ENCODE data around the gene WDR89. TPM values are rescaled to one million over a fixed set of nuclear protein-coding genes. Genes with fewer than 3 reads are reported as not detected.

Gene WDR89, protein sequence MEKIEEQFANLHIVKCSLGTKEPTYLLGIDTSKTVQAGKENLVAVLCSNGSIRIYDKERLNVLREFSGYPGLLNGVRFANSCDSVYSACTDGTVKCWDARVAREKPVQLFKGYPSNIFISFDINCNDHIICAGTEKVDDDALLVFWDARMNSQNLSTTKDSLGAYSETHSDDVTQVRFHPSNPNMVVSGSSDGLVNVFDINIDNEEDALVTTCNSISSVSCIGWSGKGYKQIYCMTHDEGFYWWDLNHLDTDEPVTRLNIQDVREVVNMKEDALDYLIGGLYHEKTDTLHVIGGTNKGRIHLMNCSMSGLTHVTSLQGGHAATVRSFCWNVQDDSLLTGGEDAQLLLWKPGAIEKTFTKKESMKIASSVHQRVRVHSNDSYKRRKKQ
- total RNA-seq, result 28.3 TPM
- polyA plus RNA-seq, result 8.1 TPM

GRCh38 chr14:63641473-63642228 lies at the start of gene WDR89:
Gene WDR89, minus strand, starts transcription at chr14:63641871. Its CDS starts 41,929 bp downstream, at chr14:63599942.
- Histone ChIP-seq H3K4me1 (ENCODE audit: insufficient read depth) (no peaks in the 10 kb centered on the region), H3K36me3 (ENCODE audit: insufficient read depth) (no peaks in the 10 kb centered on the region), H3K27ac (ENCODE audit: low read depth) (peak within 1 kb of the TSS; percentile 86), H3K4me3 (ENCODE audit: low read depth, low read length) (peak within 1 kb of the TSS; percentile 35)
- peak; percentile 98 for DNase-seq (ENCODE audit: extremely low spot score)
- under 1% methylated on average over 60 of the region's 60 CpGs for WGBS

- H3K4me1 ChIP-seq (ENCODE audit: insufficient read depth), result no peaks in the 10 kb centered on the region
- H3K4me3 ChIP-seq (ENCODE audit: low read depth, low read length), result no peak overlapping the region
- 93% methylated on average over 3 of the region's 3 CpGs for WGBS
- no peak for DNase-seq (ENCODE audit: extremely low spot score)
- no peaks in the 10 kb centered on the region for H3K36me3 ChIP-seq (ENCODE audit: insufficient read depth)
- no peak overlapping the region for H3K27ac ChIP-seq (ENCODE audit: low read depth)
These were observed 47.5 kb upstream of the WDR89 start for GRCh38 chr14:63689132-63689531.

- Histone ChIP-seq H3K27ac (ENCODE audit: low read depth) (no peak overlapping the region), H3K36me3 (ENCODE audit: insufficient read depth) (no peaks in the 10 kb centered on the region), H3K4me1 (ENCODE audit: insufficient read depth) (no peaks in the 10 kb centered on the region), H3K4me3 (ENCODE audit: low read depth, low read length) (no peak overlapping the region)
- no peak for DNase-seq (ENCODE audit: extremely low spot score)
These were observed 45.3 kb upstream of the WDR89 start for GRCh38 chr14:63686926-63687325.

DNA sequence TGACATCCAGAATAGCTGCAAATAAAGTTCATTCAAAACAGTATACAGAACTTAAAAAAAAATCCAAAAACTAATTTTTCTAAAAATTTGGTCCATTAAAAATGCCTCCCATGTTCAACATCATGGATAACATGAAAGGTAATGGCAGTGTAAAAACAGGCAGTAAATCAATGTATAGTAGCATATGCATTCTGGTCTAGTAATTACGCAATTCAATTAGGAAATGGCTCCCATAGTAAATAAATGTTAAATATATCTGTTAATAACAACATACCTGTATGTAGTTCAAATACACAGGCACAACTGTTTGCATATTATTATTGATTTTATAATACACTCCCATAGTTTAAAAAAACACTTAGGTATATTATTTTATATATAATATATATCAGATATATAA lies 43.7 kb upstream of the WDR89 start:
- Histone ChIP-seq H3K36me3 (ENCODE audit: insufficient read depth) (no peaks in the 10 kb centered on the region), H3K4me1 (ENCODE audit: insufficient read depth) (no peaks in the 10 kb centered on the region), H3K4me3 (ENCODE audit: low read depth, low read length) (no peak overlapping the region), H3K27ac (ENCODE audit: low read depth) (no peak overlapping the region)
- 100% methylated on average over 1 of the region's 1 CpG for WGBS
- no peak for DNase-seq (ENCODE audit: extremely low spot score)

GRCh38 chr14:63682727-63683593 lies 41.3 kb upstream of the WDR89 start:
- H3K4me1 ChIP-seq (ENCODE audit: insufficient read depth), result no peaks in the 10 kb centered on the region
- H3K4me3 ChIP-seq (ENCODE audit: low read depth, low read length), result no peak overlapping the region
- DNase-seq (ENCODE audit: extremely low spot score), result no peak
- 72% methylated on average over 9 of the region's 9 CpGs for WGBS
- no peak overlapping the region for H3K27ac ChIP-seq (ENCODE audit: low read depth)
- H3K36me3 ChIP-seq (ENCODE audit: insufficient read depth), result no peaks in the 10 kb centered on the region

DNA sequence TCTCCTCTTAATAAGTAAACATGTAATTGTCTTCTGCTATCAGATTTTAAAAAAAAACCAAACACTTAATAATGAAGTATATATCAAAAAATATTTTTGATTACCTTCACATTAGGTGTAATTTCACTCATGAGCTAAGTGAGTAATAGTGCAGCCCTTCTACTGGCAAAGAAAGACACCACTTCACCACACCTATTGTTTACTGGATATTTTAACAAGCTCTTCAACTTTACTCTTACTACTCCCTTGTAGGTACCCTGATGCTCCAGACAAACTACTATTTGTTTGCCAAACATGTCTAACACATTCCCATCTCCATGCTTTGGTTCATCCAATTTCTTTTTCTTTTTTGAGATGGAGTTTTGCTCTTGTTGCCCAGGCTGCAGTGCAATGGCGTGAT lies 36.9 kb upstream of the WDR89 start:
- H3K4me1 ChIP-seq (ENCODE audit: insufficient read depth), result no peaks in the 10 kb centered on the region
- no peak overlapping the region for H3K27ac ChIP-seq (ENCODE audit: low read depth)
- H3K4me3 ChIP-seq (ENCODE audit: low read depth, low read length), result no peak overlapping the region
- 100% methylated on average over 1 of the region's 1 CpG for WGBS
- no peaks in the 10 kb centered on the region for H3K36me3 ChIP-seq (ENCODE audit: insufficient read depth)
- DNase-seq (ENCODE audit: extremely low spot score), result no peak

GRCh38 chr14:63677891-63678379 lies 36.3 kb upstream of the WDR89 start:
- 51% methylated on average over 3 of the region's 3 CpGs for WGBS
- Histone ChIP-seq H3K4me1 (ENCODE audit: insufficient read depth) (no peaks in the 10 kb centered on the region), H3K36me3 (ENCODE audit: insufficient read depth) (no peaks in the 10 kb centered on the region), H3K27ac (ENCODE audit: low read depth) (no peak overlapping the region), H3K4me3 (ENCODE audit: low read depth, low read length) (no peak overlapping the region)
- DNase-seq (ENCODE audit: extremely low spot score), result peak; percentile 80

DNA sequence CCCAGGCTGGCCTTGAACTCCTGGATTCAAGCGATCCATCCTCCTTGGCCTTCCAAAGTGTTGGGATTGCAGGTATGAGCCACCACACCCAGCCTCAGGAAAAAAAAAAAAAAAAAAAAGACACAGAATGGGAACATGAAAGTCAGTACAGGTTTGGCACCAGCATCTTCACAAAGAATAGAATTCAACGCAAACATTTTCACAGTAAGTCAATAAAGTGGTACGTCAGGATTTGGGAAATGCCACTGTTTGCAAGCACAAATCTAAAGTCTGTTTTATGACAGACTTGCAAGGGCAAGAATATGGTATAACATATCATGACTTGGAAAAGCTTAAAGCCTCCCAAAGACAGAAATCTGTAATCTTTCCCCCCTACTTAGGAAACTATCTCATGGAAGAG lies 34.9 kb upstream of the WDR89 start:
- Histone ChIP-seq H3K4me3 (ENCODE audit: low read depth, low read length) (no peak overlapping the region), H3K27ac (ENCODE audit: low read depth) (no peak overlapping the region), H3K4me1 (ENCODE audit: insufficient read depth) (no peaks in the 10 kb centered on the region), H3K36me3 (ENCODE audit: insufficient read depth) (no peaks in the 10 kb centered on the region)
- DNase-seq (ENCODE audit: extremely low spot score), result no peak
- WGBS, result 88% methylated on average over 3 of the region's 3 CpGs

GRCh38 chr14:63673886-63674497 lies 32.3 kb upstream of the WDR89 start:
- H3K4me3 ChIP-seq (ENCODE audit: low read depth, low read length), result no peak overlapping the region
- H3K36me3 ChIP-seq (ENCODE audit: insufficient read depth), result no peaks in the 10 kb centered on the region
- H3K27ac ChIP-seq (ENCODE audit: low read depth), result no peak overlapping the region
- H3K4me1 ChIP-seq (ENCODE audit: insufficient read depth), result no peaks in the 10 kb centered on the region
- DNase-seq (ENCODE audit: extremely low spot score), result no peak
- WGBS, result 74% methylated on average over 7 of the region's 7 CpGs

DNA sequence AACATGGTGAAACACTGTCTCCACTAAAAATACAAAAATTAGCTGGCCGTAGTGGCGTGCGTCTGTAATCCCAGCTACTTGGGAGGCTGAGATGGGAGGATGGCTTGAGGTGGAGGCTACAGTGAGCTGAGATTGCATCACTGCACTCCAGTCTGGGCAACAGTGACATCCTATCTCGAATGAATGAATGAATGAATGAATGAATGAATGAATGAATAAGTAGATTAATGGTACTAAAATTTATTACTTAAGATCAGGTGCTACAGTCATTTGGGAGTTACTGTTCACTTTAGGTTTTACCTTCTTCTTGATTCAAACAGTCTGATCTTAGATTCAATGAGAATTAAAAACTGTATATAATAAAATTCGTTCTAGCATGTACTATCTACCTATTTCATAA lies 31.6 kb upstream of the WDR89 start:
- Histone ChIP-seq H3K4me3 (ENCODE audit: low read depth, low read length) (no peak overlapping the region), H3K36me3 (ENCODE audit: insufficient read depth) (no peaks in the 10 kb centered on the region), H3K27ac (ENCODE audit: low read depth) (no peak overlapping the region), H3K4me1 (ENCODE audit: insufficient read depth) (no peaks in the 10 kb centered on the region)
- DNase-seq (ENCODE audit: extremely low spot score), result no peak
- WGBS, result 84% methylated on average over 5 of the region's 5 CpGs

GRCh38 chr14:63672417-63673180 lies 30.9 kb upstream of the WDR89 start:
- DNase-seq (ENCODE audit: extremely low spot score), result no peak

DNA sequence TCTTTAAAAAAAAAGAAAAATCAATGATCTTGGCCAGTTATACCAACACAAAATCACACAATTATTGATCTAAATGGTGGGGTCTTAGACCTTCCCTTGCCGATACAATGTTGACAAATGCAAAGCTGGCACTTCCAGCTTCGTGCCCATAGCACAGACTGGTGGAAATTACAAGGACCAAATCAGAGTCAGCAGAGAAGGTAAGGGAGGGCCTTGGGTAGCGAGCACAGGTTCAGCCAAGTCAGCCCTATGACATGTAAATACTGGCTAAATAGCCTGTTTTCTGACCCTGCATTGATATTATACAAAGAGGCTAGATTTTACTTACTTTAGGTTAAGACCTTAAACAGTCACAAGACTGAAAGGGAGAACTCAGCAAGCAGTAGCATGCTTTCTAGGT lies 30.3 kb upstream of the WDR89 start:
- WGBS, result 77% methylated on average over 3 of the region's 3 CpGs
- DNase-seq (ENCODE audit: extremely low spot score), result no peak
- H3K36me3 ChIP-seq (ENCODE audit: insufficient read depth), result no peaks in the 10 kb centered on the region
- no peaks in the 10 kb centered on the region for H3K4me1 ChIP-seq (ENCODE audit: insufficient read depth)
- no peak overlapping the region for H3K27ac ChIP-seq (ENCODE audit: low read depth)
- no peak overlapping the region for H3K4me3 ChIP-seq (ENCODE audit: low read depth, low read length)

More at GRCh38 chr14:63672417-63673180, 30.9 kb upstream of the WDR89 start:
- no peak overlapping the region for H3K4me3 ChIP-seq (ENCODE audit: low read depth, low read length)
- H3K27ac ChIP-seq (ENCODE audit: low read depth), result no peak overlapping the region
- no peaks in the 10 kb centered on the region for H3K4me1 ChIP-seq (ENCODE audit: insufficient read depth)
- 36% methylated on average over 7 of the region's 7 CpGs for WGBS
- no peaks in the 10 kb centered on the region for H3K36me3 ChIP-seq (ENCODE audit: insufficient read depth)

All from urinary bladder (tissue), 4 donors.